ENCODE measurements around the gene PPM1A.
A peak's percentile ranks its signal among the peaks of the same experiment; 100 is the strongest.

GRCh38 chr14:60247994-60248696, 876 bp upstream of the PPM1A start:
- peak; percentile 85 to 88 for TF ChIP-seq POLR2AphosphoS5 (IDR thresholded peaks at IDR 0.05)
- no peak for TF ChIP-seq CTCF (IDR thresholded peaks at IDR 0.05)
